NCI-H1105 treated with DMSO at 0.1 percent for 48 hours (cell line): ENCODE results near the gene TMCC1.
"Not testable (repeated sequence)": the region's sequence is repeated elsewhere in the genome, so short reads cannot be mapped to it uniquely, and the experiment has no call there.

ENCODE experiments used
- DNase-seq: peaks from one replicate; lab custom pipeline; 2025; lab: John Stamatoyannopoulos, UW

Gene TMCC1

DNA sequence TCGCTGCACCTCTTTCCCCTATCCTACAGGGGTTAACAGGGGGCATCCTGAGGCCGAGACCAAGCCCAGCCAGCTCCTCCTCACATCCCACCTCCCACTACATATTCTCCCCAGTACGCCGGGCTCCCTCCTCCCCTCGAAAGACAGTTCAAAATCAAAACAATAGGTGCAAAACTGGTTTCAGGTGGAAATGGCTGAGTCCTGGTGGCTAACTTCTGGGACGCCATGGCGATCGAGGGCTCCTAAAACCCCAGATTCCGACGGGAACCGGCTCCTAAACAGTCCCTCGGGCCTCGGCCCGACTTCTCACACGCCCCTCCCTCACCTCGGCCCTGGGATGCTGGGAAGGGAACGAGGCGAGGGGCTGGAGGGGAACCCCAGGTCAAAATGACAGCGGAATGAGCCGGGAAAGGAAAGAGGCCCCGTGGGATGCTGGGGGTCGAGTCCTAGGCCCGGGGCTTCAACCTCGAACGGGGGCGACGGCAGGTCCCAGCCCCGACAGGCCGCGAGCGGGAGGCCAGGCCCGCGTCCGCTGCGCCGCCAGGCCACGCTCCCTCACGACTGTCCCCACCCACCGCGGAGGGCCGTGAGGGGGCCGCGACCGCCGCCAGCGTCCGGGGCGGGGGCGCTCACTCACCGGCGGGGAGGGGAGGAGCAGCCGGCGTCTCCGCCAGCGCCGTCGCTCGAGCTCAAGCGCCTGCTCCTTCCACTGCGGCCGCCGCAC, 492 bp downstream of the TMCC1 start:
- peak; percentile 85 for DNase-seq

GRCh38 chr3:129892486-129892856, 1.0 kb downstream of the TMCC1 start:
- peak; percentile 42 for DNase-seq

DNA sequence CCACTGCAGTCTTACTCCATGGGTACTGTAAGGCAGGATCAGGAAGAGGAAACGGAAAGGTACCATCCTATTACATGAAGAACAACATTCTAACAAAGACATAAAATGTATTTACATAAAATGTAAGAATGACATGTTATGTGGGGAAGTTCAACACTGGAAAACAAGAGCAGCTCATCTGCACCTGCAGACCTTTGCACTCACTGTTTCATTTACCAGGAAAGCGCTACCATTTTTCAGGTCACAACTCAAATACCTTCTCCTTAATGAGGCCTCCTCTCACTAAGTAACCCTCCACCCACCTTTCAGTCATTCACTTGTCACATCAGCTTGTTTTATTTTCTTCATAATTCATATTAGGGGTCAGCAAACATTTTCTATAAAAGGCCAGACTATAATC, 2.6 kb downstream of the TMCC1 start:
- DNase-seq, result no peak

DNA sequence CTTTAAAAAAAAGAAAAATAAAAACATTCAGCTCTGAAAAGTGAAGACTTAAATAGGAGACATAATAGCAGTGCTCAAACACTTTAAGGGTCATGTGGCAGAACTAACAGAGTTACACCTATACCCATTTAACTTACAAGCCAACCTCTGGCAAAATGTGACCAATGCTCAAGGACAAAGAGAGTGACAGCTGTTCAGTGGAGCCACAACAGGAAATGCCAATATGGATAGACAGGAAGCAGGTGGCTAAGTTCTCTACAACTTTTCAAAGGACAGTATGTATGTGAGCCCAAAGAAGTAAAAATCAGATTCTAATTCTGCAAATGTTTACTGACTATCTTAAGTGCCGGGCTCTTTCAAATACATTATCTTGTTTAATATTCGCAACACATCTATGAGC, 3.4 kb downstream of the TMCC1 start:
- DNase-seq, result no peak

GRCh38 chr3:129888771-129889170, 4.7 kb downstream of the TMCC1 start:
- DNase-seq, result no peak

DNA sequence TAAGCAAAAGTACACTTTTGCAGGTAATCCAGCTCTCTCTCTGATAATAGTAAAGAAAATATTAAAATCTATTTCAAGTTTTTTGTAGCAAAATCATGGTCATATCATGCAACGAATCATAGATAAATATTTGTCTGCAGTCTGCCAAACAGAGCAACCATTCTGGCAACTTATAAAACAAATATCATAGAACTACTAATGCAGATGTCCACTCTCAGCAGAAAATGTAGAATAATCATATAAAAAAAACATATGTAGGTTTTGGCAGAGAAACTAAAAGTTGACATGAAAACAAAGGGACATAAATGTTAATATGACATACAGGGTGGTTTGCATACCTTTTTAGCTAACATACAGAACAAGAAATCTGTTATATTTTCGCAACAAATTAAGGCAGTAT, 12.2 kb downstream of the TMCC1 start:
- DNase-seq, result no peak

DNA sequence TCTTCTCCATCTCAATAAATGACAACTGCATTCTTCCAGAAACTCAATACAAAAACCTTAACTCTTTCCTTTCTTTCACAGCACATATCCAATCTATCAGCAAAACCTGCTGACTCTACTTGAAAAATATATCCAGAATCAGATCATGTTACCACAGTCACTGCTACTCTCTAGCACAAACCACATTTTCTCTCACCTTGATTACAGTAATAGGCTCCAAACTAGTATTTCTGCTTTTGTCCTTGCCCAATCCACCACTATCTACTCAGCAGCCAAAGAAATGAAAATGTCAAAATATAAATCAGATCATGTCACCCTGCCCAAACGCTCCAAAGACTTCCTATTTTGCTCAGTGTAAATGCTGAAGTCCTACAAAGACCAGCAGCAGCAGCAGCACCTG, 15.2 kb downstream of the TMCC1 start:
- DNase-seq, result no peak

- DNase-seq, result not testable (repeated sequence)
Observed at GRCh38 chr3:129874479-129874878, 19.0 kb downstream of the TMCC1 start.

- no peak for DNase-seq
Observed at GRCh38 chr3:129868912-129869311, 24.6 kb downstream of the TMCC1 start.

GRCh38 chr3:129867506-129868124, 25.9 kb downstream of the TMCC1 start:
- DNase-seq, result no peak

DNA sequence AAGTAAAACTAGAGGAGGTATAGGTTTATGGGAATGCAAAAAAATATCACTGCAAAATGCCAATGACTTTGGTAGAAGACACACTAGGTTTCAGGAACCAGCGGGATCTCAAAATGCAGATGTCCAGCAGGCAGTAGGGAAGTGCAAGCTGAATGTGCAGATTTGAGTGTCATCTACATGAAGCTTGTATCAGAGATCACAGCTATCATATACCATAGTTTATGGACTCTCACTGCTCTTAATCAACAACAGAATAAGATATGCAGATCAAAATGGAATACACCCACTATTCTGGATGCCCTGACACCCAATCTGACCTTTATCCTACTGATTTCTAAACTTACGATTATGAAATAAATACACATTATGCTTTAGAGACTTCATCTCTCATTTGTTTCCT, 27.7 kb downstream of the TMCC1 start:
- no peak for DNase-seq

GRCh38 chr3:129864519-129864918, 29.0 kb downstream of the TMCC1 start:
- no peak for DNase-seq

- no peak for DNase-seq
Observed at GRCh38 chr3:129859272-129859671, 34.2 kb downstream of the TMCC1 start.

DNA sequence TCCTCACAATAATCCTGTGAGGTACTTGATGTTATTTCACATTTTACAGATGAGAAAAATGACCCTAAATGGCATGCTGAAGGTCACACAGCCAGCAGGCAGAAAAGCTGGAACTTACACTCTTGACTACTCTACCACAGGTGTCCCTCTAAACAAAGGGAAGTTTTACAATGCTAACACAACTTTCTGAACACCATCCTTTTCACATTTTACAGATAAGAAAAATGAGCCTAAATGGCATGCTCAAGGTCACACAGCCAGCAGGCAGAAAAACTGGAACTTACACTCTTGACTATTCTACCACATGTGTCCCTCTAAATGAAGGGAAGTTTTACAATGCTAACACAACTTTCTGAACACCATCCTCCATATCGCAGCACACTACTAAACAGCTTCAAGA, 35.6 kb downstream of the TMCC1 start:
- no peak for DNase-seq

DNA sequence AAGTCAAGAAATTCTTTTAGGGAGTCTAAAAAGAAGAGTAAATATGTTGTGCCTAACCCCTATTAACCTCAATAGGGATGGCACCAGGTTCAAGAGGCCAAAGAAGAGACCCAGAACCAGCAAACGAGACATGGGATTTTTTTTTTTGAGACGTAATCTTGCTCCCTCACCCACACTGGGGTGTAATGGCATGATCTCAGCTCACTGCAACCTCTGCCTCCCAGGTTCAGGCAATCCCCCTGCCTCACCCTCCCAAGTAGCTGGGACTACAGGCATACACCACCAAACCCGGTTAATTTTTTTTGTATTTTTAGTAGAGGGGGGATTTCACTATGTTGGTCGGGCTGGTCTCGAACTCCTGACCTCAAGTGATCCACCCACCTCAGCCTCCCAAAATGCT, 36.7 kb downstream of the TMCC1 start:
- not testable (repeated sequence) for DNase-seq

DNA sequence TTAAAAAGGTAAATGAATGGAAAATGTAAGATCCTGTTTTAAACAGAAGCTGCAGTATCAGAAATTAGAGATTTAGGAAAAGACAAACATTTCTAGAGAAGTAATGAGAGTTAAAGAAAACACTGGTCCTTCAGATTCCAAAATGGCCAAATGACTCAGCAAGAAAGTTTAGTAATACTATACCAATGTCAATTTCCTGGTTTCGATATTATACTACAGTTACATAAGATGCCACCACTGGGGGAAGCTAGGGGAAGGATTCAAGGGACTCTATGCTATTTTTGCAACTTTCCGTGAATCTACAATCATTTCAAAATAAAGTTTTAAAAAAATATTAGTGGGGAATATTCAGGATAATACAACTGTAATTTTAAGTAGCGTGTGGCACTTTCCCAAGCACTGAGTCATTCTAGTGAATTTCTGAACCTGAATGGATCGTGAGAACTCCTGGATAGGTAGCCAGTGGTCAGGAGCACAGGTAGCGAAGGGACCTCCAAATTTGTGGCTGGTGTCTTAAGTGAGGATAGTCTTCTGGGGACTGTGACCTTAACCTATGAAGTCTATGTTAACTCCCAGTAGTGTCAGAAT, 37.6 kb downstream of the TMCC1 start:
- no peak for DNase-seq

- no peak for DNase-seq
Observed at GRCh38 chr3:129855170-129855831, 38.2 kb downstream of the TMCC1 start.

DNA sequence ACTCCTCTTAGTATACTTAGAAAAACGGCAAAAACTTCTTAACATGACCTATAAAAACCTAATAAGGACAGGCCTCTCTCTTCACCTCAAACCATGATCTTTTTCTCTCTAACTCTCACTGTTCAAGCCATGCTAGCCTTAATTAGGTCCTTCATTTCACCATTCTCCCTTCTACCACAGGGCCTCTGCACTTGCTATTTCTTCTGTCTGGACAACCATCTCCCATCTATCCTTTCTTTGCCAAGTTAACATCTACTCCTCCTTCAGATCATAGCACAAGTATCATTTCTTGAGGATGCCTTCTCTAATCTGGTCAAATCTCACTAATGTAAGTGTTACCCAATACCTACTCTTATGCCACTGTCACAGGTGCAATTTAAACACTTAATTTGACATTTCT, 39.1 kb downstream of the TMCC1 start:
- DNase-seq, result no peak

- no peak for DNase-seq
Observed at GRCh38 chr3:129845956-129846355, 47.6 kb downstream of the TMCC1 start.

DNA sequence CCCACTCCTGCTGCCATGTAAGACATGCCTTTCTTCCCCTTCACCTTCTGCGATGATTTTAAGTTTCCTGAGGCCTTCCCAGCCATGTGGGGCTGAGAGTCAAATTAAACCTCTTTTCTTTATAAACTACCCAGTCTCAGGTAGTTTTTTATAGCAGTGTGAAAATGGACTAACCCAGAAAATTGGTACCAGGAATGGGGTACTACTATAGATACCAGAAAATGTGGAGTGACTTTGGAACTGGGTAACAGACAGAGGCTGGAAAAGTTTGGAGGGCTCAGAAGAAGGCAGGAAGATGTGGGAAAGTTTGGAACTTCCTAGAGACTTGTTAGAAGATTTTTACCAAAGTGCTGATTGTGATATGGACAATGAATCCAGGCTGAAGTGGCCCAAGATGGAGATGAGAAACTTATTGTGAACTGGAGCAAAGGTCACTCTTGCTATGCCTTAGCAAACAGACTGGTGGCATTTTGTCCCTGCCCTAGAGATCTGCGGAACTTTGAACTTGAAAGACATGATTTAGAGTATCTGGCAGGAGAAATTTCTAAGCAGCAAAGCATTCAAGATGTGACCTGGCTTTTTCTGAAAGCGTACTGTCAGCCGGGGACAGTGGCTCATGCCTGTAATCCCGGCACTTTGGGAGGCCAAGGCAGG, 52.7 kb downstream of the TMCC1 start:
- no peak for DNase-seq

GRCh38 chr3:129838086-129838485, 55.4 kb downstream of the TMCC1 start:
- DNase-seq, result no peak

DNA sequence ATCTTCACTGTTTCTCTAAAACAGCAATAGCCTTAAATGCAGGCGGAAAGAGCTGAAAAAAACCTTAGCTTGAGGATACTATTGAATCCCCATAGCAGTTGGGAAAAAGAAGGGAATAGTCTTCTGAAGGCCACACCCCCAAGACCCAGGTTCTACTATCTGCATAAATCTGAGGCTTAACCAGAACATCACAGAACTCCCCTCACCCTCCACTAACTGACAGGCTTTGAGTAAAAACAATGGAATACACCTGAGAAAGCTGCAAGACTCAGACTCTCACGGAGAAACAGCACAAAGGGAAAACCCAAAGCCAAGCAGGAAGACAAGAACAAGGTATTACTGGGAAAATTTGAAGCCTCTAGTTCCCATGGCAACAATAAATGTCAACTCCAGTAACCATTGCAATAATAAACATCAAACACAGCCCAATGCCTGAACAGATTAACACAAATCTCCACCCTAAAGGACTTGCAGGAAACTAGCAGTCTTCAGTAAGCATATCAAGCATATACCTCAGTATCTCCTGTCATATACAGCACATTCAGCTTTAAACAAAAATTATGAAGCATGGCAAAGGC, 56.4 kb downstream of the TMCC1 start:
- no peak for DNase-seq
